HG02885 (cell line): Measurements from ENCODE around the gene ABLIM1.
"Not testable (repeated sequence)": the region's sequence is repeated elsewhere in the genome, so short reads cannot be mapped to it uniquely, and the experiment has no call there.

Experiments
- ATAC-seq: cut with Tn5 transposase; IDR thresholded peaks from one replicate; pipeline ENCODE4 v1.9.1; 2021; ENCODE audit warnings: mild to moderate bottlenecking; ENCODE audit not compliant: unreplicated experiment, poor library complexity

ABLIM1 gene

DNA sequence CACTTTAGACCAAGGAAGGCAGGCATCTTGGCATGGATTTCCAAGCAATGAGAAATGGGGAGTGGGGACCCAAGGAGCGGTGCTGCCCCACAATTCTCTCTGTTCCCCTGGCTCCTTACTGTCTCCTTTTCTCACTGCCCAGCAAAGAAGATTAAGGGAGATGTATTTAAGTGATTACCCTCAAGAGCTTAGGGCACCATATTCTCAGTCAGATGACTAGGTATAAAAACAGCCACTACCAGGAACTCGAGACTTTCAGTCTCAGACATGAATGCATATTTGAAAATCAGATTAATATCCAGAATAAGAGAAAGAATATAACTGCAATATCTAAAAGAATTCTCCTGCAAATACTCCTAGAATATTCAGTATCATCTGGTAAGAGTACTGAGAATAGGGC is at the start of gene ABLIM1:
ABLIM1 (minus strand) TSS at position 101 of the 400 bp plus-strand sequence; CDS start at position 26, 75 bp downstream.
- no peak for ATAC-seq

DNA sequence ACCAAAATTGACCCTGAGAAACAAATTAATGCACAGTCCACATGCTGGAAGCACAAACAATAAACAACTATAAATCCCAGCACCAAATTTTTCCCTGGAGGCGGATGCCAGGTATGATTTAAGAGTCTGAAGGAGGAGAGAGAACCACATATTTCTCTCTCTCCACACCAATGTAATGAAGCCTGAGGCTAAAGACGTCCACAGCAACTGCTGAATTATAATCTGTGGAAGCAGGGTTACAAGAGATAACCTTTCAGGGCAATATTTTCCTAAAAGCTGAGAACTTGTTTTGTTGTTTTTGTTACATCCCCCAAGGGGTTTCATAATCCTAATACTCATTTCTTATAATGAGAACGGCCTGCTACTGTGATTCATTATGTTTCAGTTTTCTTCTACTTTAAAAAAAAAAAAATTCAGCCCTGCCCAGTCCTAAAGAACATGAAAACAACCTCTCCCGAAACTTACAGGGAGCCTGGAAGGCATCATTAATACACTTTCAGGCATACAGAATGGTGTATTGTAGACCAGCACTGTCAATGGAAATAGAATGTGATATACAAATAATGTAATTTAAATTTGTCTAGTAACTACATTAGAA is 48.5 kb upstream of the ABLIM1 start:
- no peak for ATAC-seq

DNA sequence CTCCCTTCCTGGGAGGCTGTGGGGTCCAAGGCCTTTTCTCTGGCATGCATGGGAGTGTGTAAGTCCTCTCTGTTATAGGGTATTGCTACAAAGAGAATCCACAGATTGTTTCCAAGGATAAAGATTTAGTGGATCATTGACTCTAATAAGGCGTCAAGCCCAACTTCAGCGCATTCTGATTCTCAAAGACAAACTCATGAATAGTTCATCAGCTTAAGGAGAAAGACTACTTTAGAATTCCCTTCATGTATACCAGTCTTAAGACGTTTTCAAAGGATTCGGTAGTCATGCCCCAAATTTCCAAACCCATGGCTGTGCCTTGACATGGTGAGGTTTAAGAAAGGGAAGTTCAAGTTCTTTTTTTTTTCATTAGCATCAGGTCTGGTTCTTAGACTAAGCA is 46.6 kb upstream of the ABLIM1 start:
- ATAC-seq = no peak

DNA sequence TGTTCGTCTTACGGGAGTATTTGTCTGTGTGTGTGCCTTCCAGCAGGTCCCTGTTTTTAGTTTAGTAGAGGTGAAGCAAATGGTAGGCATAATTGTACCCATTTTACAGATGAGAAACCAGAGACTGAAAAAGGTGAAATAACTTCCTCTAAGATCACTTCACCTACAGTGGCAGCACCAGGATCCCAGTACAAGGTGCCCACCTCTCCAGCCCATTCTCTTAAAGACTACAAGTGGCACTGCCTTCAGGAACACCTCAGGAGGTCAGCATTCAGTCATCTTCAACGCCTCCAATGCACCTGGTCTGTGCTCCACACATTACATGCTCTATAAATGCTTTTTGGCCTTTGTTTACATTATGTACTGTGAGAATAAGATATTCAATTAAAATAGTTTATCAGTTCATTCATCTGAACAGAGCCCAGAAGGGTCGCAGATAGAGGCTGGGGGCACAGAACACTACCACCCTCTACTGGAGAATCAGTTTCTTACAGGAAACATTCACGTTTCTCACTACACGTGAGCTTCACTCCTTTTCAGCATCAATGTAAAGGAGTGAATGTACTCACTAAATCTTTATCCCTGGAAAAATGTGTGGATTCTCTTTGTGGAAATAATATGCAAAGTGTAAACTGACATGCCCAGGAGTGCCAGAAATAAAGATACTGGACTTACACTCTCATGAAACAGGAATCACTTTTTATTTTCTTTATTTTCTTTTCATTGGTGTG is 45.5 kb upstream of the ABLIM1 start:
- no peak for ATAC-seq

DNA sequence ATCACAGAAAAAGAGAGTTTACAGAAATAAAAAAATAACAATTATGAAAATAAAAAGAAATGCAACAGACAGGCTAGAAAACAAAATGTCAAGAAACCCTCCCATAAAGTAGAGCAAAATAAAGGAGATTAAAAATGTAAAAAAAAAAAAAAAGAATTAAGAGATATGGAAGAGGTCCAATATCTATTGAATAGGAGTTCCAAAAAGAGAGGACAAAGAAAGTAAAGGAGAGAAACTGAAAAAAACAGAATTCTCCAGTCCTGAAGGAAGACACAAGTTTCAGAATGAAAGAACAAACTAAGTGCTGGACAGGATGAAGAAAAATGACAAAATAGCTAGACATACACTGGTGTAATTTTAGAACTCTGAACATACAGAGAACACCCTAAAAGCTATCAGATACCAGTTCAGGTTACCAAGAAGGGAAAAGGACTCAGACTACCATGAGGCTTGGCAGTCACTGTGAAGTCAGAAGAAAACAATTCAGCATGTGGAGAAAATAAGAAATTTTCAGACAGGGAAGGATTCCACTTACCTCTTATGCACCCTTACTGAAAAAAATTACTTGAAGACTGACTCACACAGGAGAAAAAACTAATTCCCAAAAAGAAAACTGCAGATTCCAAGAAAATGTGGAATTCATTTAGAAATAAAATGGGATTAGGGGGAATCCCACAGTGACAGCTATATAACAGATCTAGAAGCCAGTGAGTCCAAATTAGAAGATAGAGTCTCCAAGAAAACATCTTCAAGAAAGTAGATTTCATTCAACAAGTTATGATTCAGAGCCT is 40.4 kb upstream of the ABLIM1 start:
- ATAC-seq = no peak

DNA sequence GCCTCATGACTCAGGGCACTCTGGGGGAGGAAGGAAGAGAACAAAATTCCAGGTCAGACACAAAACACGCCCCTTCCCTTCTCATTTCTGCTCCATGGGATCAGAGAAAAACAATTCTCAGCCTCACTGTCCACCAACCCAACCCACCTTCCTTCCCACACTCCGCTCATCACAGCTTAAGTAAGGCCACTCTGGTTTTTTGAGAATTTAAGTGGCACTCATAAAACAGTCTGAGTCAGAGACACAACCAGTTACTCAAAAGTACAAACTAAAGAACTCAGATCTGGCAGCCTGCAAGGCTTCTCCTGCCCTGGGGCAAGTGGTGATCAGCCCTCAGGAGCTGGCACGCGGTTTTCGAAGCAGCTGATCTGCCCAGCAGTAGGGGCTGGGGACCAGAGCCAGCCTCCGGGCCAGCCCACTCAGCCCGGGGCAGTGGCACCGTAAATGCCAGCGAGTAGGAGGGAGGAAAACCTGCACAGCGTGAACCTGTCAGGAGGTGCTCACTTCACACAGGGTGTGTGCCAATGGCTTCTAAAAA is 39.1 kb upstream of the ABLIM1 start:
- no peak for ATAC-seq

DNA sequence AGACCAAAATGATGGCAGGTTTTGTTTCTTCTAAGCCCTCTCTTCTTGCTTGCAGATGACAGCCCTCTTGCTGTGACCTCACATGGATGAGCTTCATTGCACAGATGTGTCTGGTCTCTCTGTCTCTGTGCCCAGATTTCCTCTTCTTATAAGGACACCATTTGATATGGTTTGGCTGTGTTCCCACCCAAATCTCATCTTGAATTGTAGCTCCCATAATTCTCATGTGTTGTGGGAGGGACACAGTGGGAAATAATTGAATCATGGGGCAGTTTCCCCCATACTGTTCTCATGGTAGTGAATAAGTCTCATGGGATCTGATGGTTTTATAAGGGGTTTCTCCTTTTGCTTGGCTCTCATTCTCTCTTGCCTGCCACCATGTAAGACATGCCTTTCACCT is 38.2 kb upstream of the ABLIM1 start:
- not testable (repeated sequence) for ATAC-seq

DNA sequence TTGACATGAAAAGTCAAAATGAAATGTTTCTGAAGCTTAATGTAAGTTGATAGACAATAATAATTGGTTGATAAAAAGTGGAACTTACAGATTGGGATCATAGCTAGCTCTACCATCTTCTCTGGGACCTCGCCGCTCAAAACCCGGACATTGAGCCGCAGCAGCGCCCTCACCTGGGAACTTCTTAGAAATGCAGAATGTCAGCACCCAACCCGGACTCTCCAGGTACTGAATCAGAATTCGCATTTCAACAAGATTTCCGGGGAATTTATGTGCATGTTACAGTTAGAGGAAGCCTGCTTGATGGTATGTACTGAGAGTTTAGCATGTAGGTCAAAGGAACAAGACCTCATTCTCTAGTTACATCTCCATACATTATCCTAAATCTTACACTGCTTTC is 36.7 kb upstream of the ABLIM1 start:
- no peak for ATAC-seq

DNA sequence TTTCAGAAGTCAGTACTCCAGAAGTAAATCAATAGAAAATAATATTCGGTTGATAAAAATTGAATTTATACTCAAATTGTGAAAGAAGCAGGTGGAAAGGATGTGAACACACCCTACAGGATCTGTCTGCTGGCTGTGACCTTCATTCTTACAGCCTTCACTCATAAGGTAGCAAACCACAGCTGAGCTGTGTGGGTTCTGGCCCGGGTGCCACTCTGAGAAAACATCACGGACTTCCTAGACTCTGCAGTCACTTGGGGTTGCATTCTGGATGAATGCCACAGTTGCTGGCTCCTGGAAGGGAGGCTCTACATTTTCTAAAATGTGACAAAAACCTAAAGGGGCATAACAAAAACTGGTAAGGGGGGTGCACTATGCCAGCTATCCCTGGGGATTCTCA is 36.0 kb upstream of the ABLIM1 start:
- ATAC-seq = no peak

DNA sequence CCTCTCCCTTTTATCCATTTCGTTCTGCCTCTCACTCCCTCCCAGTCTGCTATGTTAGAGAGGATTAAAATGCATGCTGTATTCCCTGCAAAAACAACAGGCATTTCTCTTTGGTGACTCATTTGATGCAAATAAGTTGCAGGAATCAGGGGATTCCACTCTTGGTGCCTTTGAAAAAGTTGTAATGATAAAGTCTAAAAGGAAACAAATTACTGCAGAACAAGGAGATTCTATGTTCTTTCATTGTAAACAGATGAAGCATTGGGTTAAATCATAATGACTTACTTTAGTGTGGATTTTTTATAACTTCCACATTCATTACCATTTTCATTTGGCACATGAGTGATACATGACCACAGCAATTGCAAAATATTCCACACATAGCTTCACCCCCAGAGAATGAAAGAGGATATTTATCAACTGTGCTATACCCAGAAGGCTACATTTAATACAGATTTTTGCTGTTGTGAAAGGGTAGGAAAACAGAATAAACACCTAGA is 33.4 kb upstream of the ABLIM1 start:
- no peak for ATAC-seq

DNA sequence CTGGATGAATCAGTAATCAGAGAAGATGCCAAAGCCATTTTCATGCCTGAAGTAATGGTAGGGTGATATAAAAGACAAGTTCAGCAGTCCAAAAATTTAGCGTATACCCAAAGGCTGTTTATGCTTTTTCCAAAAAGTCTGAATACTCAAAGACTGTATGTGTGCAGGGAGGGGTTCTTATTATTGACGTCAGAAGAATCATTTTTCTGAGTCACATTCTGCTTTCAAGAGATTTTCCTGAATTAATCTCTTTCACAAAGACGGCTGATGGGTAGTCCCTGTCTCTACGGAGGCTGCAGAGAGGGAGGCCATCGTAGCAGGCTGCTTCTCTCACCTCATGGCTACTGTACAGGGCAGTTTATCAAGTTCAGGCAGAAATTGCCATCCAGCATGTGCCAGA is 30.7 kb upstream of the ABLIM1 start:
- no peak for ATAC-seq

DNA sequence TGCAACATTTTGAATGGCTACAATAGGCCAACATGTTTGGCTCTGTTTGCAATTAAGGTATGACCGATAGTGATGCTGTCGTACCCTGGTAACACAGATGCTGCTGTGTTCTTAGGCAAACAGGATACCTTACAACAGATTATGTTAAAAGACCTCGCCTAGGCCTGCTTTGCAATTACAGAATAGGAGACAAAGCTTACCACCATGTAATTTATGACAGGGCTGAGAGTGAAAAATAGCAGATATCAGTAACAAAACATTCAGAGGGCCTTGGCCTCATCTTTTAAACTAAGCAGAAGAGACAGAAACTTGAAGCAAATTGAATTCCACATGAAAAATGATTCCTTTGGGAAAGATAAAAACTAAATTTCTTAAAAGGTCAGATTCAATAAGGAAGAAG is 29.4 kb upstream of the ABLIM1 start:
- no peak for ATAC-seq

DNA sequence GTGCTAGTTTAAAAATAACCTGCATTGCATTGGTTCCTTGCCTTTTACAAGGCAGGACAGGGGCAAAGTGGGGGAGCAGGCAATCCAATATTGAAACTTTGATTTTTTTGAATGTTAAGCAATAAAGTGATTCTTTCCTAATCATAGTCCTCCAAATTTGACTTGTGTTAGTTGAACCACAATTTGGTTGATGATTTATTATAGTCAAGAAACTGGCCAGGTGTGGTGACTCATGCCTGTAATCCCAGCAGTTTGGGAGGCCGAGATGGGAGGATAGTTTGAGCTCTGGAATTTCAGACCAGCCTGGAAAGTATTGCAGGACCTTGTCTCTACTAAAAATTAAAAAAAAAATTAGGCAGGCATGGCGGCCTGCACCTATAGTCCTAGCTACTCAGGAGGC is 27.9 kb upstream of the ABLIM1 start:
- ATAC-seq = no peak

DNA sequence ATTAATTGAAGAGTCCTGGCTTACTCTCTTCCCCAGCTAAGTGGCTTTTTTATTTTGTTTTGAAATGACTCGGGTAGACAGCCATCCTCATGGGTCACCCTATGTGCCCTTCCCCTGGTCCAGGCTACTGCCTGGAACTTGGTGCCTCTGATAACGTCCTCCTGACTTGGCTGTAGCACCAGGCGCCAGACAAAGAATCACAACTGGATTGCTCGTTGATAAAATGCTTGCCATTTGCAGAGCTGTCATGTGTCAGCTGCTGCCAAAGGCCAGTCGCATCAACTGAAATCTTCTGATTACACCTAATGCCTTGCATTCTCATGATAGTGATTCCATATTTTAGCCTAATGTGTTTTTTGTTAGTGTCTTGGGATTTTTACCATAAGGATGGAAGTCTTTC is 27.4 kb upstream of the ABLIM1 start:
- no peak for ATAC-seq

DNA sequence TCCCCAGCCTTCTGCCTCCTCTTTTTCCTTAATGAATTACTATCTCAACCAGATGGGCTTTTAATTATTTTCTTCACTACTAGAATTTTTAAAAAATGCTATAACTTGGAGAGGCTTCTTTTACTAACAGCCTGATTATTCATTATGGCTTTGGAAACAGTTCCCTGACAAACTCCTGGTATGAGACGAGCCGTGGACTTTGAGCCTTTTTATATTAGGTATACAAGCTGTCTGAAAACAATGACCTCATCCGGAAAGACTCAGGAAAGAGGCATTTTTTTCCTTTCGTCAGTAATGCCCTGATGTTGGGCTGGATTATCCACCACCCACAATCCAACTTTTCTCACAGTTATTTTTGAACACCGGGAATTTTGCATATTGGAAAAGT is 26.7 kb upstream of the ABLIM1 start:
- no peak for ATAC-seq

DNA sequence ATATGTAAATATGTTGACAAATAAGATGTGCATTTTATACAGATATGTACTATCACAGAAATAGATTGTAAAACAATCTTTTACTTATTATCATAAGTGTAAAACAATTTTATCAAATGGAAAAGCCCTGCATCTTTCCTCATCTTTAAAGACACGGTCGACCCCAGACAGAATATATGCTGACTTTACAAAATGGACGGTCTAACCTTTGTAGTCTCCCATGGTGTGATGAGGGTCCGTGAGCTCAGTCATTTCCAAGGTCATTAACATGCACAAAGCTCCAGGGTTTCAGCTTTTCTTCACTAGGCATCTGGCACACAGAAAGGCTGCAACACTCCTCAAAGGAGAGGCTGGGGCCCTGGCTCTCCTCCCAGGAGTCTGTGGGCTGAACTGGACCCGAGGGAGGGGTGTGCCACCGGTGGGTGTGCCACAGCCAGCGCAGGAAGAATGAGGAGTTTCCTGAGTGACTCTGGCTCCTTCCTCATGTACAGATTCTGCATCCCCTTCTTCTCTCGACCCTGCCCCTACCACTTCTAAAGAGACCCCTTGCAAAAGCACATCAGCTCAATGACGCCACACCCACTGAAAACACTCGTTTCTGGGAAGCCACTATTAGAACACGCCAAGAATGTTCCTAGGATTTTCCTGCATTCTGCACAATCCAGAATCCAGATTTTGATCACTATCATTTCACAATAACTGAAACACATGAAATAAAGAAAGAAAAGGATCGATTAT is 26.2 kb upstream of the ABLIM1 start:
- ATAC-seq = no peak

DNA sequence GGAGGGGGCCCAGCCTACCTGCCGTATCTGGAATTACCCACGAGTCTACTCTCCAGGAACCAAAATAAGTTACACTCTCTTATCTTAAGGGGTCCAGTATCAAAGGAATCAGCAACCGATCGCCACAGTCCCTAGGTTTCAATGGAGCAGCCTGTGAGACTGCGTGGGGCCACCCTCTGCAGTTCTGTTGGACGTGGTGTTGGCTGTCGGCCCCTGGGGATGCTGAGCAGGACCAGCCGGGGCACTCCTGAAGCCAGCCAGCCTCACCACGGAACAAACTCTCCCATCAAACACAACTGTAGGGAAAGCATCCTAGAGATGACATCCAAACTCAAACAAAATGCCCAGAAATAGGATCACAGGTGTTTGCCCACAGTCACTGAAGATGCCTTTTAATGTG is 25.5 kb upstream of the ABLIM1 start:
- ATAC-seq = no peak

DNA sequence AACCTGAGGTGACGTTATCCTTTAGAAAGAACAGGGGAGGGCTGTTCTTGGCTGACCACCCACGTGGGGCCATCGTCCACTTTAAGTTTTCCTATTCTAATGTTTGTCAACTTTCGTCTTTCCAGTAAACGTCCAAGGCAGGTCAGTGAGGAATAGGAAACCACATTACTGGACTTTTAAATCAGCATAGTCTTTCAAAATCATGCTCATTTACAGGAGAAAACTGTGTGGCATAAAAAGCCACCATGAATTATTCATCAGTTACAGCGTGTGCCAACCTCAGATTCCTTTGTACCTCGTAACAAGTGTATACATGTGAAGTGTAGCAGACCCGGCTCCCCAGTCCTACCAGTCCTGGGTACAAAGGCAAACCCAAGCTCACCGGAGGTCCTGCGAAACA is 25.1 kb upstream of the ABLIM1 start:
- ATAC-seq = no peak

DNA sequence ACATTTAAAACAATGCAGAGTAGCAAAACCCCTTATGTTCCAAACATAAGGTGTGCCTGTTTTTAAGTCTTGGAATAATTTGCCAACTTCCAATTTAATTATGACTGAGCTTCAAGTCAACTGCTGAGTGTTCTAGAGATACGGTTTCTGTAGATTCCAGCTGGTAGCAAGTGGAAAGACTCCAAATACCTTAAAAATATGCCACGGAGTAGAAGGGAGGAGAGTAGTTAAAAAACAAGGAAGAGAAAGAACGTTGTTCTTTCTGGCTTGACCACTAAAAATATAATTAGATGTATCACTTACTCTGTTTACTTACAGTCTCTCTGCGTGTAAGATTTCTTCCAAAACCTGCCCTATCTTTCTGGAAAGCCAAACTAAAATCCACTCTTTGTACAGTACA is 24.5 kb upstream of the ABLIM1 start:
- no peak for ATAC-seq

DNA sequence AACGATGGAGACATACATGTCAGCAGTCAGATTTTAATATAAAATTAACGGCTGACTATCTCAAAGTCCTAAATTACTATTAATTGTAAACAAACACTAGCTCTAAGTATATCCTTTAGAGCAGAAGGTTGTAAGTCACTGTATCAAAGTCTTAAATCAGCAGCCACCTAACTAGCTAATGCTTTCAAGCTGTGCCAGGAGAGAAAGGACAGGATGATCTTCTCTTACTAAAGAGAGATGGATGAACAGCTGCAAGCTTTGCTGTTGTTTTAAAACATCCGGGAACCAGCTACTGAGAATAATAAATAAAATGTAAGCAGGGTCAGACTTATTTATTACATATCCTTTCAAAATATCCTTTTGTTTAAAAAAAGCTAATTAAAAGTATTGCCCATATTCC is 24.0 kb upstream of the ABLIM1 start:
- ATAC-seq = no peak
